ENCODE measurements around the gene ARL8B. TPM values are rescaled to one million over a fixed set of nuclear protein-coding genes. Genes with fewer than 3 reads are reported as not detected.

The ARL8B gene
- total RNA-seq, 1 experiment from 2014 or later: 28.3 TPM

- TF ChIP-seq, protein P1, sequence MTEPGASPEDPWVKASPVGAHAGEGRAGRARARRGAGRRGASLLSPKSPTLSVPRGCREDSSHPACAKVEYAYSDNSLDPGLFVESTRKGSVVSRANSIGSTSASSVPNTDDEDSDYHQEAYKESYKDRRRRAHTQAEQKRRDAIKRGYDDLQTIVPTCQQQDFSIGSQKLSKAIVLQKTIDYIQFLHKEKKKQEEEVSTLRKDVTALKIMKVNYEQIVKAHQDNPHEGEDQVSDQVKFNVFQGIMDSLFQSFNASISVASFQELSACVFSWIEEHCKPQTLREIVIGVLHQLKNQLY (CRISPR knock-in tag; IDR thresholded peaks at IDR 0.05): no peak
- TF ChIP-seq USF1 (CRISPR knock-in tag; IDR thresholded peaks at IDR 0.05): no peak
- no peak for TF ChIP-seq GRHL2 (CRISPR knock-in tag; IDR thresholded peaks at IDR 0.05; ENCODE audit: insufficient replicate concordance, severe bottlenecking)
- TF ChIP-seq TP53 (CRISPR knock-in tag; IDR thresholded peaks at IDR 0.05): no peak
- TF ChIP-seq, protein P2, sequence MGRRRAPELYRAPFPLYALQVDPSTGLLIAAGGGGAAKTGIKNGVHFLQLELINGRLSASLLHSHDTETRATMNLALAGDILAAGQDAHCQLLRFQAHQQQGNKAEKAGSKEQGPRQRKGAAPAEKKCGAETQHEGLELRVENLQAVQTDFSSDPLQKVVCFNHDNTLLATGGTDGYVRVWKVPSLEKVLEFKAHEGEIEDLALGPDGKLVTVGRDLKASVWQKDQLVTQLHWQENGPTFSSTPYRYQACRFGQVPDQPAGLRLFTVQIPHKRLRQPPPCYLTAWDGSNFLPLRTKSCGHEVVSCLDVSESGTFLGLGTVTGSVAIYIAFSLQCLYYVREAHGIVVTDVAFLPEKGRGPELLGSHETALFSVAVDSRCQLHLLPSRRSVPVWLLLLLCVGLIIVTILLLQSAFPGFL (CRISPR knock-in tag; IDR thresholded peaks at IDR 0.05; ENCODE audit: borderline replicate concordance): no peak
- TF ChIP-seq CREB1 (CRISPR knock-in tag; IDR thresholded peaks at IDR 0.05): no peak
- TF ChIP-seq, protein P3, sequence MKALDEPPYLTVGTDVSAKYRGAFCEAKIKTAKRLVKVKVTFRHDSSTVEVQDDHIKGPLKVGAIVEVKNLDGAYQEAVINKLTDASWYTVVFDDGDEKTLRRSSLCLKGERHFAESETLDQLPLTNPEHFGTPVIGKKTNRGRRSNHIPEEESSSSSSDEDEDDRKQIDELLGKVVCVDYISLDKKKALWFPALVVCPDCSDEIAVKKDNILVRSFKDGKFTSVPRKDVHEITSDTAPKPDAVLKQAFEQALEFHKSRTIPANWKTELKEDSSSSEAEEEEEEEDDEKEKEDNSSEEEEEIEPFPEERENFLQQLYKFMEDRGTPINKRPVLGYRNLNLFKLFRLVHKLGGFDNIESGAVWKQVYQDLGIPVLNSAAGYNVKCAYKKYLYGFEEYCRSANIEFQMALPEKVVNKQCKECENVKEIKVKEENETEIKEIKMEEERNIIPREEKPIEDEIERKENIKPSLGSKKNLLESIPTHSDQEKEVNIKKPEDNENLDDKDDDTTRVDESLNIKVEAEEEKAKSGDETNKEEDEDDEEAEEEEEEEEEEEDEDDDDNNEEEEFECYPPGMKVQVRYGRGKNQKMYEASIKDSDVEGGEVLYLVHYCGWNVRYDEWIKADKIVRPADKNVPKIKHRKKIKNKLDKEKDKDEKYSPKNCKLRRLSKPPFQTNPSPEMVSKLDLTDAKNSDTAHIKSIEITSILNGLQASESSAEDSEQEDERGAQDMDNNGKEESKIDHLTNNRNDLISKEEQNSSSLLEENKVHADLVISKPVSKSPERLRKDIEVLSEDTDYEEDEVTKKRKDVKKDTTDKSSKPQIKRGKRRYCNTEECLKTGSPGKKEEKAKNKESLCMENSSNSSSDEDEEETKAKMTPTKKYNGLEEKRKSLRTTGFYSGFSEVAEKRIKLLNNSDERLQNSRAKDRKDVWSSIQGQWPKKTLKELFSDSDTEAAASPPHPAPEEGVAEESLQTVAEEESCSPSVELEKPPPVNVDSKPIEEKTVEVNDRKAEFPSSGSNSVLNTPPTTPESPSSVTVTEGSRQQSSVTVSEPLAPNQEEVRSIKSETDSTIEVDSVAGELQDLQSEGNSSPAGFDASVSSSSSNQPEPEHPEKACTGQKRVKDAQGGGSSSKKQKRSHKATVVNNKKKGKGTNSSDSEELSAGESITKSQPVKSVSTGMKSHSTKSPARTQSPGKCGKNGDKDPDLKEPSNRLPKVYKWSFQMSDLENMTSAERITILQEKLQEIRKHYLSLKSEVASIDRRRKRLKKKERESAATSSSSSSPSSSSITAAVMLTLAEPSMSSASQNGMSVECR (CRISPR knock-in tag; IDR thresholded peaks at IDR 0.05; ENCODE audit: borderline replicate concordance): no peak
- TF ChIP-seq NFE2L1 (CRISPR knock-in tag; IDR thresholded peaks at IDR 0.05): no peak
- TF ChIP-seq, protein P4, sequence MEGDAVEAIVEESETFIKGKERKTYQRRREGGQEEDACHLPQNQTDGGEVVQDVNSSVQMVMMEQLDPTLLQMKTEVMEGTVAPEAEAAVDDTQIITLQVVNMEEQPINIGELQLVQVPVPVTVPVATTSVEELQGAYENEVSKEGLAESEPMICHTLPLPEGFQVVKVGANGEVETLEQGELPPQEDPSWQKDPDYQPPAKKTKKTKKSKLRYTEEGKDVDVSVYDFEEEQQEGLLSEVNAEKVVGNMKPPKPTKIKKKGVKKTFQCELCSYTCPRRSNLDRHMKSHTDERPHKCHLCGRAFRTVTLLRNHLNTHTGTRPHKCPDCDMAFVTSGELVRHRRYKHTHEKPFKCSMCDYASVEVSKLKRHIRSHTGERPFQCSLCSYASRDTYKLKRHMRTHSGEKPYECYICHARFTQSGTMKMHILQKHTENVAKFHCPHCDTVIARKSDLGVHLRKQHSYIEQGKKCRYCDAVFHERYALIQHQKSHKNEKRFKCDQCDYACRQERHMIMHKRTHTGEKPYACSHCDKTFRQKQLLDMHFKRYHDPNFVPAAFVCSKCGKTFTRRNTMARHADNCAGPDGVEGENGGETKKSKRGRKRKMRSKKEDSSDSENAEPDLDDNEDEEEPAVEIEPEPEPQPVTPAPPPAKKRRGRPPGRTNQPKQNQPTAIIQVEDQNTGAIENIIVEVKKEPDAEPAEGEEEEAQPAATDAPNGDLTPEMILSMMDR (IDR thresholded peaks at IDR 0.05): no peak
- TF ChIP-seq ZNF281 (CRISPR knock-in tag; IDR thresholded peaks at IDR 0.05): no peak
- TF ChIP-seq ZNF423 (CRISPR knock-in tag; IDR thresholded peaks at IDR 0.05): no peak
- TF ChIP-seq ZNF138 (CRISPR knock-in tag; conservative IDR thresholded peaks at IDR 0.05): no peak
- no peak for TF ChIP-seq FOXP4 (CRISPR knock-in tag; IDR thresholded peaks at IDR 0.05)
- no peak for TF ChIP-seq ZNF263 (CRISPR knock-in tag; IDR thresholded peaks at IDR 0.05; ENCODE audit: low read depth)
- TF ChIP-seq ATF1 (CRISPR knock-in tag; IDR thresholded peaks at IDR 0.05): no peak
- no peak for TF ChIP-seq IRF2 (CRISPR knock-in tag; IDR thresholded peaks at IDR 0.05; ENCODE audit: borderline replicate concordance, low read depth)
Measured at GRCh38 chr3:5140839-5141238, 18.7 kb downstream of the ARL8B start (continued).
